ENCODE data around the gene SMIM7.
"Not testable (repeated sequence)": the region's sequence is repeated elsewhere in the genome, so short reads cannot be mapped to it uniquely, and the experiment has no call there.

SMIM7 gene

DNA sequence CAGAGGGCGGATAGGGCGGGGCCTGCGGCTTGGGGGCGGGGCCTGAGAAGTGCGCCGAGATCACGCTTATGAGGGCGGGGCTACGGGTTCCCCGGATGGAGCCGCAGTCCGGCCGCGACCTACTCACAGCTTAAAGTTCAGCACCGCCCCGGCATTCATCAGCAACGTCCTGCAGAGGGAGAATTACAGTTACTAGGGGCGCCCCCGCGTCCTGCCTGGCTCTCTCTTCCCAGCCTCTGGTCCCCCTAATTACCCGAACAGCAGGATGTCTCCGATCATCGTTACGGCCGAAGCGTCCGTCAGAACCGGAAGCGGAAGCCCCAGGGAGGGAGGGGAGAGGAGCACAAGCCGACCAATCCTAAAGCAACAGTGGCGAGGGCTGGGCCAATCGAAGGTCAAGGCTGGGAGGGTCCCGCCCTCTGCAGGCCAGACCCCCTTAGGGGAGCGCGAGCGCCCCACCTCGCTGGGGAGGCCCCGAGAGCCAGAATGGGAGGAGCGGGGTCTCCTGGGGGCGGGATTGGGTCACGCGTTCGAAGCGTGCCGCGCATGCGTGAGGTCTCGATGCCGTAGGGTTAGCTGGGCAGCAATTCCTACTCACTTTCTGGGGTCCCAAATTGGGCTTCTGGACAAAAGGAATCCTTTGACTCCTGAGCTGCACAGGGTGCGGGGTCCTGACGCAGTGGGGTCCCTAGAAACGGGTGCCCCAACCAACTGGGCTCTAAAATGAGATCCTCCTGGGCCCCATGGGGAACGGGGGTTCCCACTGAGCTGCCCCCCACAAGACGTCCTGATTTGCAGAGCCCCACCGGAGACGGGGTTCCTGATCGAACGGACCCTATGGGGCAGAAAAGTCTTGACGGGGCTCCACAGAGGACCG is at the start of gene SMIM7:
Gene SMIM7, minus strand, starts transcription at position 313 of the 877 bp plus-strand sequence. Its CDS starts 34 bp downstream, at position 279.
- DNase-seq: peak; percentile 99
- in situ Hi-C loops (cut with MboI; ENCODE audit: low pct_unique_long_range_greater_than_20kb, low sequenced_read_pairs): no loop called here

DNA sequence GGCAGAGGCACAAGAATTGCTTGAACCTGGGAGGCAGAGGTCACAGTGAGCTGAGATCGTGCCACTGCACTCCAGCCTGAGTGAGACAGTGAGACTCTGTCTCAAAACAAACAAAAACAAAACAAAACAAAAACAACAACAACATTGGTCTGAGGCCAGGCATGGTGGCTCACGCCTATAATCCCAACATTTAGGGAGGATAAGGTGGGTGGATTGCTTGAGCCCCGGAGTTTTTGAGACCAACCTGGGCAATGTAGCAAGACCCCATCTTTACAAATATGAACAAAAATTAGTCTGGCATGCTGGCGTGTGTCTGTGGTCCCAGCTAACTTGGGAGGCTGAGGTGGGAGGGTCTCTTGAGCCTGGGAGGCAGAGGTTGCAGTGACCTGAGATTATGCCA is 43.7 kb upstream of the SMIM7 start:
- DNase-seq: no peak
- in situ Hi-C loops (cut with MboI; ENCODE audit: low pct_unique_long_range_greater_than_20kb, low sequenced_read_pairs): no loop called here

DNA sequence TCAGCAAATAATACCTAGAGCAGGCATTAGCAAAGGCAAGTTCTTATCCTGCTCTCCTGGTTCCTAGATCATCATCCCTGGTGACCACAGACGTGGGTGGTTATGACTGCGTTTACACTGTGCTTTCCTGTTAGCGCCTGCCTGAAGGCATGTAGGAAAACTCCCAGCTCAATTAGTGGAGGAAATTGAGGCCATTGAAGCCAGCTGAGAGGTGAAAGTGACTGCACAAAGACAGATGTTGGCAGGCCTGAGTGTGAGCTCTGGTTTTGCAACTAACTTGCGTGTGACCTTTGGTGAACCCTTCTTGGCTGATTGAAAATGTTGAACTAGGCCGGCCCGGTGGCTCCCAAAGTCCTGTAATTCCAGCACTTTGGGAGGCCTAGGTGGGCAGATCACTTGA is 42.2 kb upstream of the SMIM7 start:
- peak; percentile 75 for DNase-seq

DNA sequence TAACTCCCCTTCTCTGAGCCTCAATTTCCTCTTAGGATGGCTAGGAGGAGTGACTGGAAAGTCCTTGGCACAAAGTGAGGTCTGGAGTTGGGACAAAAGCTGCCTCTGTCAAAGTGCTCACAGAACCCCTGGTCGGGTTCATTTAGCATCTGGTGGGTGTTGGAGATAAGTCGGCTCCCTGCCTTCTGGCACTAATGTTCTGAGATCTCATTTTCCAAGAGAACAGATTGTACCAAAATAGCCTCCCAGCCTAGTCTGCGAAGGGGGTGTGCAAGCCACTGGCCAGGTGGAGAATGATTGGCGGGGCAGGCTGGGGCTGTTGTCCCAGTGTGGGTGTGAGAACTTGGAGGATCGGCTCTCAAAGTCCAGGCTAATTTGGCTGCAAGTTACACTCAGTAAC is 39.0 kb upstream of the SMIM7 start:
- in situ Hi-C loops (cut with MboI; ENCODE audit: low pct_unique_long_range_greater_than_20kb, low sequenced_read_pairs): no loop called here
- no peak for DNase-seq

More for the DNA sequence above, 42.2 kb upstream of the SMIM7 start:
- in situ Hi-C loops (cut with MboI; ENCODE audit: low pct_unique_long_range_greater_than_20kb, low sequenced_read_pairs): no loop called here

DNA sequence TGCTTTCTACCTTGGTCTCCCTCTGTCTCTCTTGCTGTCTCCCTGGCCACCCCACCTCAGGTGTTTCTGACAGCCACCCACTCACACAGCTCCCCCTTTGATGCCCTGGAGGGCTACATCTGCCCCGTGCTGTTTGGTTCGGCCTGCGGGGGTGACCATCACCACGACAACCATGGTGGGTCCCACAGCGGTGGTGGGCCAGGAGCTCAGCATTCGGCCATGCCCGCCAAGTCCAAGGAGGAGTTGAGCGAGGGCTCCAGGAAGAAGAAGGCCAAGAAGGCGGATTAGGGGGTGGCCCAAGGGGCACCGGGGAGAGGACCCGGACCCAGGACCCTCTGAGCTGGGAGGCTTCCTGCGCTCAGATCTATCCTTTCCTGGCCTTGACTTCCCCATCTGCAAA is 28.1 kb upstream of the SMIM7 start:
- in situ Hi-C loops (cut with MboI; ENCODE audit: low pct_unique_long_range_greater_than_20kb, low sequenced_read_pairs): no loop called here
- DNase-seq: no peak

DNA sequence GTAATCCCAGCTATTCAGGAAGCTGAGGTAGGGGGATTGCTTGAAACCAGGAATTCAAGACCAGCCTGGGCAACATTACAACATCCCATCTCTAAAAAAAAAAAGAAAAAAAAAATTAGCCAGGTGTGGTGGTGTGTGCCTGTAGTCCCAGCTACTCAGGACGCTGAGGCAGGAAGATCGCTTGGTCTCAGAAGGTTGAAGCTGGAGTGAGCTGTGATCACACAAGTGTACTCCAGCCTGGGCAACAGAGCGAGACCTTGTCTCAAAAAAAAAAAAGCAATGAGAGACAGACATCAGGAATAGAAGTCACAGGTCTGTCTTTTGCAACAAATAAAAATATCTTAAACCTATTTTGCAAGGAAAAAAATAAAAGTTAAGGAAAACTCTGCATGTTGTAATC is 24.3 kb upstream of the SMIM7 start:
- no peak for DNase-seq
- in situ Hi-C loops (cut with MboI; ENCODE audit: low pct_unique_long_range_greater_than_20kb, low sequenced_read_pairs): no loop called here

DNA sequence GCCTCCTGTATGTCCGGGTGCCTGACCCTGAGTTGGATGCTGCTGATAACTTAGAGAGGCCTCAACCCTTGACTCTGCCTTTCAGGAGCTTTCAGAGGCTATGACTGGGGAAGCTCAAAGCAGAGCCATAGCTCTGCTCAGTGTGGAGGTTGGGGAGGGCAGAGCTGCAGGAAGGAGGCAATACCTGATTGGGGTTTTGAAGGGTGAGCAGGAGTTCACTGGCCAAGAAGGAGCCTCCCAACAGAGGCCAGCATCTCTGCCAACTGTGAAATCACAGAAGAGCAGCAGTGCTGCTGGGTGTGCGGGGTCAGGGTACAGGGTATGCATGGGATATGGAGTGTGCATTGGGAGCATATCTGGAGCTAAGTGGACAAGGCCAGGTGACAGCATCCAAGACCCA is 22.6 kb upstream of the SMIM7 start:
- in situ Hi-C loops (cut with MboI; ENCODE audit: low pct_unique_long_range_greater_than_20kb, low sequenced_read_pairs): no loop called here
- DNase-seq: no peak

DNA sequence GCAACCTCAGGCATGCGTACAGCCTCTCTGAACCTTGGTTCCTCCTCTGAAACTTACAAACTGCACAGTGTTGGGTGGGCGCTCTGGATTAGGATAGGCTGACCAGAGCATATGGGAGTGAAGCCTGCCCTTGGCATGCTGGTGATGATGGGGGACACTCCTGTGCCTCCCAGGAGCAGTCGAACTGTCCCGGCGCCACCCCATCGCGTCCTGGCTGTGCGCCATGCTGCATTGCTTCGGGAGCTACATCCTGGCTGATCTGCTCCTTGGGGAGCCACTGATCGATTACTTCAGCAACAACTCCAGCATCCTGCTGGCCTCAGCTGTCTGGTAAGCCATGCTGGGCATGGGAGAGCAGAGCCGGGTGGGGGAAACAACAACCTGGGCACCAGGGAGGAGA is 19.9 kb upstream of the SMIM7 start:
- DNase-seq: no peak
- in situ Hi-C loops (cut with MboI; ENCODE audit: low pct_unique_long_range_greater_than_20kb, low sequenced_read_pairs): no loop called here

DNA sequence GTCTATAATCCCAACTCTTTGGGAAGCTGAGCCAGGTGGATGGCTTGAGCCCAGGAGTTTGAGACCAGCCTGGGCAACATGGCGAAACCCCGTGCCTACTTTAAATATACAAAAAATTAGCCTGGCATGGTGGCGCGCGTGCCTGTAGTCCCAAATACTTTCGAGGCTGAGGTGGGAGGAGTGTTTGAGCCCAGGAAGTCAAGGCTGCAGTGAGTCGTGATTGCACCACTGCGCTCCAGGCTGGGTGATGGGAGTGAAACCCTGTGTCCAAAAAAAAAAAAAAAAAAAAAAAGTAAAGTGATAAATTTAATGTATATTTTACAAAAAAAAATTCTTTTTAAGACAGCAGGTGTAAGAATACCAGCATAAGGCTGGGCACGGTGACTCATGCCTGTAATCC is 18.6 kb upstream of the SMIM7 start:
- no peak for DNase-seq
- in situ Hi-C loops (cut with MboI; ENCODE audit: low pct_unique_long_range_greater_than_20kb, low sequenced_read_pairs): no loop called here

DNA sequence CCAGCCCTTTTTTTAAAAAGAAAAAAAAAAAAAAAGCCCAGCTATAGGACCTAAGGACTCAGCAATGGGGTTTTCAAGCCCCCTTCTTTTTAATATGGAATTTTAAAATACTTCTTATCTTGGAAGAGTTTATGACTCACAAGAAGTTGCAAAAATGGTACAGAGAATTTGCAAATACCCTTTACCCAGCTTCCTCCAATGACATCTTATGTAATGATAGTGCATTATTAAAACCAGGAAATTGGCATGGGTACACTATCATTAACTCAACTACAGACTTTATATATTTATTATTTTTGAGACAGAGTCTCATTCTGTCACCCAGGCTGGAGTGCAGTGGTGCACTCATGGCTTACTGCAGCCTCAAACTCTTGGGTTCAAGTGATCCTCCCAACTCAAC is 17.1 kb upstream of the SMIM7 start:
- in situ Hi-C loops (cut with MboI; ENCODE audit: low pct_unique_long_range_greater_than_20kb, low sequenced_read_pairs): no loop called here
- DNase-seq: no peak

DNA sequence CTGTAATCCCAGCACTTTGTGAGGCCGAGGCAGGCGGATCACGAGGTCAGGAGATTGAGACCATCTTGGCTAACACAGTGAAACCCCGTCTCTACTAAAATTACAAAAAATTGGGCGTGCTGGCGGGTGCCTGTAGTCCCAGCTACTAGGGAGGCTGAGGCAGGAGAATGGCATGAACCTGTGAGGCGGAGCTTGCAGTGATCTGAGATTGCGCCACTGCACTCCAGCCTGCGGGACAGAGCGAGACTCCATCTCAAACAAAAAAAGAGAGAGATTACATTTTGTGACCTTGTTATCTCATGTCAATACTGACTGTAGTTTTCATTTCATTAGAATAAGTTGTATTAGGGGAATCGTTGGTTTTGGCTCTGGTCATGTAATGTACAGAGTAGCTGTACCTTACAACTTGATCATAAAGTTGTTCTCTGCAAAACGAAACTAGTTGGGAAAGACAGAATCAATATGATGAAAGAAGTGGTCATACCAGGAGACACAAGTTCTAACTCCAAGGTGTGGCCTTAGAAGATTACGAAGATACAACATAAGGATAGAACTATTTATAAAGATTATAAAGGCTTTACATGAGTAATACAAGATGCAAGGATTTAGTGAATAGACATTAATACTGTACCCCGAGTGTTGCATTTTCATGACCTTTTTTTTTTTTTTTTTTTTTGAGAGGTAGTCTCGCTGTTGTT is 16.3 kb upstream of the SMIM7 start:
- in situ Hi-C loops (cut with MboI; ENCODE audit: low pct_unique_long_range_greater_than_20kb, low sequenced_read_pairs): no loop called here
- no peak for DNase-seq

DNA sequence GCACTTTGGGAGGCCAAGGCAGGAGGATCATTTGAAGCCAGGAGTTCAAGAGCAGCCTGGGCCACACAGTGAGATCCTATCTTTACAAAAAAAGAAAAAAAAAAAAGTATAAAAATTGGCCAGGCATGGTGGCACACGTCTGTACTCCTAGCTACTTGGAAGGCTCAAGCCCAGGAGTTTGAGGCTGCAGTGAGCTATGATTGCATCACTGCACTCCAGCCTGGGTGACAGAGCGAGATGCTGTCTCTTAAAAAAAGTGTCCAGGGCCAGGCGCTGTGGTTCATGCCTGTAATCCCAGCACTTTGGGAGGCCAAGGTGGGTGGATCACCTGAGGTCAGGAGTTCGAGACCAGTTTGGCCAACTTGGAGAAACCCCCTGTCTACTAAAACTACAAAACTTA is 13.9 kb upstream of the SMIM7 start:
- in situ Hi-C loops (cut with MboI; ENCODE audit: low pct_unique_long_range_greater_than_20kb, low sequenced_read_pairs); DNase-seq: not testable (repeated sequence)

DNA sequence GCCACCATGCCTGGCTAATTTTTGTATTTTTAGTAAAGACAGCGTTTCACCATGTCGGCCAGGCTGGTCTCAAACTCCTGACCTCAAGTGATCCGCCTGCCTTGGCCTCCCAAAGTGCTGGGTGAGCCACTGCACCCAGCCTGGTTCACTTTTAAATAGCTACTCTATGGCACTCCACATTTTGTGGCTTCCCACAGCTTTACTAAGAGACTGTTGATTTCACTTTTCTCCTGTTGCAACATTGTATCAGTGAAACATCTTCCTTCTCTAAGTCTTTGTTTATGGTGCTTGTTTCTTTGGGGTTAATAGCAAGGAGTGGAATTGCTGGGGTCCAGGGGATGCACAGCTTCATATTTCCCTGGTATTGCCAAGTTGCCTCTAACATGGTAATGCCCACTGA is 13.3 kb upstream of the SMIM7 start:
- DNase-seq: no peak
- in situ Hi-C loops (cut with MboI; ENCODE audit: low pct_unique_long_range_greater_than_20kb, low sequenced_read_pairs): no loop called here

DNA sequence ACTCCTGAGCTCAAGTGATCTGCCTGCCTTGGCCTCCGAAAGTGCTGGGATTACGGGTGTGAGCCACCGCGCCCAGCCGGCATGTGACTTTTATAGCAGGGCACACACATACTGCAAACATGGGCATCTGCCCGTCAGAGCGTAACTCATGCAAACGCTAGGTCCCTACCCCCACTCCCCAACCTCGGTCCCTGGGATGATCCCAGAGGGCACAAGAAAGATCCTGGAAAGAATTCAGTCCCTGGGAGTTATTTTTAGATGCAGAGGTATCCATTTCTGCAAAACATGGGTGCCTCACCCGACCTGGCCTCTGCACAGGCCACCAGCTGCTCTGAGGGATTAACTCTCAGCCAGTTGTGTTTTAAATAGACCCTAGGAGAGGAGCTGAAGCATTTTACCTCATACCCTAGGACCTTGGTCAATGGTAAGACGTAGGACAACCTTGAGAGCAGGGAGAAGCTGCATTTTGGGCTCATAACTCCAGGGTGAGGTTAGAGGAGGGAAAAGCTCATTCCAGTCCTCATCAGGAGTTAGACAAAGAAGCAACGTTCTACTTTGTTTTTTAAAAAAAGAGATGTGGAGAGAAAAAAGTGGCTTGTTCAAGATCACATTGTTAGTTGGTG is 11.8 kb upstream of the SMIM7 start:
- in situ Hi-C loops (cut with MboI; ENCODE audit: low pct_unique_long_range_greater_than_20kb, low sequenced_read_pairs): no loop called here
- no peak for DNase-seq

DNA sequence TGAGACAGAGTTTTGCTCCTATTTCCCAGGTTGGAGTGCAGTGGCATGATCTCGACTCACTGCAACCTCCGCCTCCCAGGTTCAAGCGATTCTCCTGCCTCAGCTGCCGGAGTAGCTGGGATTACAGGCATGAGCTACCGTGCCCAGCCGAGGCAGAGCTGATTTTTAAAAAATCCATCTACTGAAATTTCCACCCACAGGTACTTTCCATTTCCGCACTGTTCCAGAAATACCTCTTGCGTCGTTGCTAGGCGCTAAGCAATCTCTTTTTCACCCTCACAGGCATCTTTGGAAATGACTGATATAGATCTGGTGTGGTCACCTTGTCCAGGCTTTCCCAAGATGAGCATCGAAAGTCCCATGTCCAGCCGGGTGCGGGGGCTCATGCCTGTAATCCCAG is 10.3 kb upstream of the SMIM7 start:
- in situ Hi-C loops (cut with MboI; ENCODE audit: low pct_unique_long_range_greater_than_20kb, low sequenced_read_pairs): no loop called here
- DNase-seq: no peak

DNA sequence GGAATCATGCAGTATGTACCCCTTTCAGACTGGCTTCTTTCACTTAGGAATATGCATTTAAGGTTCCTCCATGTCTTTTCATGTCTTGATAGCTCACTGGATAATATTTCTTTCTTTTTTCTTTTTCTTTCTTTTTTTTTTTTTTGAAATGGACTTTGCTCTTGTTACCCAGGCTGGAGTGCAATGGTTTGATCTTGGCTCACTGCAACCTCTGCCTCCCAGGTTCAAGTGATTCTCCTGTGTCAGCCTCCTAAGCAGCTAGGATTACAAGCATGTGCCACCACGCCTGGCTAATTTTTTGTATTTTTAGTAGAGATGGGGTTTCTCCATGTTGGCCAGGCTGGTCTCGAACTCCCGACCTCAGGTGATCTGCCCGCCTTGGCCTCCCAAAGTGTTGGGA is 8.8 kb upstream of the SMIM7 start:
- DNase-seq; in situ Hi-C loops (cut with MboI; ENCODE audit: low pct_unique_long_range_greater_than_20kb, low sequenced_read_pairs): not testable (repeated sequence)

DNA sequence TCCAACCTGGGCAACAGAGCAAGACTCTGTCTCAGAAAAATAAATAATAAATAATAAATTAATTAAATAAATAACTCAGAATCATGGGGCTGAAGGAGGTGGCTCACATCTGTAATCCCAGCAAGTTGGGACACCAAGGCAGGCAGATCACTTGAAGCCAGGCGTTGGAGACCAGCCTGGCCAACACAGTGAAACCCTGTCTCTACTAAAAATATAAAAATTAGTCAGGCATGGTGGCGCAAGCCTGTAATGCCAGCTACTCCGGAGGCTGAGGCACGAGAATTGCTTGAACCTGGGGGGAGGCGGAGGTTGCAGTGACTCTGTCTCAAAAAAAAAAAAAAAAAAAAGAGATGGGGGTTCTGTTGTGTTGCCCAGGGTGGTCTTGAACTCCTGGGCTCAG is 8.2 kb upstream of the SMIM7 start:
- in situ Hi-C loops (cut with MboI; ENCODE audit: low pct_unique_long_range_greater_than_20kb, low sequenced_read_pairs): no loop called here
- no peak for DNase-seq

DNA sequence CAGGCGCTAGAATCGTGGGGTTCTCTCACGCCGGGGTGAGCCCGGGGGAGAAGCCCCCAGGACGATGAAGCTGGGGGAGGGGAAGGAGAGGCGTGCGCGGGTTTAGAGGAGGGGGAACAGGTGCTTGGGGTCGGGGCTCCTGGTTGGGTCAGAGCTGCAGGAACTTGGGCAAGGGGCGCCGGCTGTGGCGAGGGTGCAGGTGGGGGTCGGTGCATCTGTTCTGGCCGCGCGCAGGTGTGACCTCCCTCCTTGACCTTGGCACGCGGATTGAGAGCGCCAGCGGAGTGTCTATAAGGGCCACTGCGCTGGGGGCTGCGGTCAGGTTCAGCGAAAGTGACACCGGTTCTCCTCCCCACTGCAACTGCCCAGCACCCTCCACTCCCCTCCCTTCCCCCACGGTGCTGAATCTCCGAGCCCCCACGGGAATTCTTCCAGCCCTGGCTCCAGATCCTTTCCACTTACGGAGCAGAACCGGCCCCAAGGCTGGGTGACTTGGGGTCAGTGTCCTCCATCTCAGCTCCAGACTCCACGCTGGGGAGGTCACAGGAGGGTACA is 1.6 kb upstream of the SMIM7 start:
- in situ Hi-C loops (cut with MboI; ENCODE audit: low pct_unique_long_range_greater_than_20kb, low sequenced_read_pairs): no loop called here
- DNase-seq: peak; percentile 19

DNA sequence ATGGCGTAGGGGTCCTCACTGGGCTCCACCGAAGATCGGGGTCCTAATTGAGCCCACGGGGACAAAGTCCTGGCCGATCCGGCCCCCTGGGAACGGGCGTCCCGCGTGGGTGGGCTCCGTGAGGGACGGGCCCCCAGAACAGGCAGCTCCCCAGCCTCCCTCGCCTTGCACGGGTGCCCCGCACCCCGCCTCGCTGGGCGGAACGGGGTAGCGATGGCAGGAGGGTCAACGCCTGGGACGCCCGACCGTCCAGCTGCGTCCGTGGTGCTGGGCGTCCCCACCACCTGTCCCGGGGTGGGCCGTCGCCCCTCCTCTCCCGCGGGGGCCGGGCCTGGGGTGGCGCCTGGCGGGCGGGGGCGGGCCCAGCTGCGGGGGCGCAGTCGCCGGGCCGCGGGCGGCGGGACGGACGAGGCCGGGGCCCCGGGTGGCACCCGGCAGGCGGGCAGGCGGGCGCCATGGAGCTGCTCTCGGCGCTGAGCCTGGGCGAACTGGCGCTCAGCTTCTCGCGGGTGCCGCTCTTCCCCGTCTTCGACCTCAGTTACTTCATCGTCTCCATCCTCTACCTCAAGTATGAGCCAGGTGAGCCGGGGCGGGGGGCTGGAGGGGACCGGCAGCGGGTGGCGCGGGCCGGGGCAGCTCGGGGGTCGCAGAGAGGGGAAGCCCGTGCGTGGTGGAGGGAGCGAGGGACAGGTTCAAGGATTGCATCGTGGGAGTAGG is 977 bp upstream of the SMIM7 start, which contains the start of gene TMEM38A:
Gene TMEM38A, plus strand, starts transcription at position 377 of the 717 bp plus-strand sequence. Its CDS starts 79 bp downstream, at position 456.
- in situ Hi-C loops (cut with MboI; ENCODE audit: low pct_unique_long_range_greater_than_20kb, low sequenced_read_pairs): no loop called here
- DNase-seq: no peak
